Ishikawa (cell line): Measurements from ENCODE around the gene ANKRD6.

Experiments
- EP300 ChIP-seq: IDR thresholded peaks from 2 replicates; pipeline ENCODE4 v1.6.1; 2012; ENCODE audit warnings: borderline replicate concordance
- RAD21 ChIP-seq: IDR thresholded peaks from 2 replicates; pipeline ENCODE4 v1.6.1; 2012; ENCODE audit warnings: low read depth
- TCF12 ChIP-seq: IDR thresholded peaks from 2 replicates; pipeline ENCODE4 v1.6.1; 2012; ENCODE audit warnings: low read depth
- TEAD4 ChIP-seq: IDR thresholded peaks from 2 replicates; pipeline ENCODE4 v1.6.1; 2012
- YY1 ChIP-seq: IDR thresholded peaks from 2 replicates; pipeline ENCODE4 v1.6.1; 2012; ENCODE audit warnings: low read depth
- TF ChIP-seq, protein P1 (sequence below): IDR thresholded peaks from 2 replicates; pipeline ENCODE4 v1.6.1; 2012

DNA sequence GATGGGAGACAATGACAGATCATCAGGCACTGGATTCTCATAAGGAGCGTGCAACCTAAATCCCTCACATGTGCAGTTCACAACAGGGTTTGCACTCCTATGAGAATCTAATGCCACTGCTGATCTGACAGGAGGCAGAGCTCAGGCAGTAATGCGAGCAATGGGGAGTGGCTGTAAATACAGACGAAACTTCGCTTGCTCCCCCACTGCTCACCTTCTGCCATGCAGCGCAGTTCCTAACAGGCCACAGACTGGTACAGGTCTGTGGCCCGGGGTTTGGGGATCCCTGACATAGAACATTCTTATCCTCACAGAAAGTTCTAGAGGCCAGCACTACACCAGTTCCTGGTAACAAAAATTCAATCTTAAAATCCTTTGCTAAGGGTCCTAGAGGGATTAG, 44.1 kb upstream of the ANKRD6 start:
- TF ChIP-seq YY1 (no peak), TEAD4 (no peak), RAD21 (no peak), TCF12 (no peak), EP300 (no peak)
- TF ChIP-seq, protein P1, sequence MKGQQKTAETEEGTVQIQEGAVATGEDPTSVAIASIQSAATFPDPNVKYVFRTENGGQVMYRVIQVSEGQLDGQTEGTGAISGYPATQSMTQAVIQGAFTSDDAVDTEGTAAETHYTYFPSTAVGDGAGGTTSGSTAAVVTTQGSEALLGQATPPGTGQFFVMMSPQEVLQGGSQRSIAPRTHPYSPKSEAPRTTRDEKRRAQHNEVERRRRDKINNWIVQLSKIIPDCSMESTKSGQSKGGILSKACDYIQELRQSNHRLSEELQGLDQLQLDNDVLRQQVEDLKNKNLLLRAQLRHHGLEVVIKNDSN = no peak
